Ovary (tissue), 9 donors: Measurements from ENCODE around the gene LAMA2. TPM values are rescaled to one million over a fixed set of nuclear protein-coding genes. Genes with fewer than 3 reads are reported as not detected.

Experiments
- DNase-seq, 5 donors: peaks; one replicate each; pipeline ENCODE4 v3.0.0-alpha.2; 2019 to 2020
- H3K27ac ChIP-seq, 2 donors: fragments of 200-600 bp; one replicate each; pipeline versions ENCODE4 v1.5.1 to v1.8.0; 2019 to 2022
- H3K27me3 ChIP-seq: fragments of 200-600 bp; one replicate; pipeline ENCODE4 v1.8.0; 2022
- H3K36me3 ChIP-seq: fragments of 200-600 bp; sonication (generic); one replicate; pipeline ENCODE4 v1.5.1; 2019
- H3K4me1 ChIP-seq: one replicate; pipeline ENCODE4 v1.8.1; 2013; ENCODE audit warnings: mild to moderate bottlenecking, moderate library complexity; ENCODE audit not compliant: insufficient read depth
- H3K4me3 ChIP-seq: fragments of 200-600 bp; sonication (generic); one replicate; pipeline ENCODE4 v1.5.1; 2017
- H3K9me3 ChIP-seq, 2 donors: fragments of 200-600 bp in 1 of 2; sonication (generic) in 1 of 2; one replicate each; pipeline versions ENCODE4 v1.5.1 to v1.8.1; 2013 to 2019; ENCODE audit warnings: mild to moderate bottlenecking in 1 of 2, moderate library complexity in 1 of 2
- CTCF ChIP-seq, 3 donors: fragments of 450-650 bp in 2 of 3; fragments of 200-600 bp in 1 of 3; IDR thresholded peaks; one replicate each; pipeline versions ENCODE4 v1.5.1 to v1.8.0; 2016 to 2022; ENCODE audit warnings: antibody characterized with exemption in 3 of 3, mild to moderate bottlenecking in 1 of 3
- EP300 ChIP-seq: sonication (generic); formaldehyde crosslinking; IDR thresholded peaks from one replicate; pipeline ENCODE4 v1.6.1; 2017; ENCODE audit warnings: antibody characterized with exemption
- POLR2A ChIP-seq: fragments of 450-650 bp; IDR thresholded peaks from one replicate; pipeline ENCODE4 v1.6.1; 2017; ENCODE audit warnings: antibody characterized with exemption, mild to moderate bottlenecking, moderate library complexity
- WGBS, 3 donors: extraction: QIAGEN DNeasy Blood & Tissue Kit in 1 of 3; methylation state at CpG; one replicate each; pipeline versions ENCODE4 v1.1.5 to v1.1.7; 2013 to 2017; 5-methylcytosine and 5-hydroxymethylcytosine counted together
- intact Hi-C, 4 donors: fragments of 100-400 bp; cut with DNase I; formaldehyde crosslinking; loops; one replicate each; pipeline versions ENCODE4 v1.11.0 to v1.15.1; 2022 to 2023
- polyA plus RNA-seq, 2 donors: library from polyadenylated mRNA; stranded (reverse); fragments of 200-250 nt in 1 of 2; fragments of 350-450 nt in 1 of 2; fragmentation: Illumina TruSeq in 1 of 2; extraction: RNeasy Lipid Tissue Mini Kit (QIAGEN cat#74804) in 1 of 2; gene quantifications; one replicate each; pipeline ENCODE4 v1.2.3, GENCODE V29; 2013 to 2014
- total RNA-seq, 7 donors: library from RNA; depleted of rRNA in 2 of 7; stranded (reverse); fragments of >200 nt in 2 of 7; fragmentation: NEBNext Ultra II Directional in 3 of 7; extraction: Animal tissue kit (Norgen Biotek cat#: 25700) in 3 of 7; gene quantifications; one replicate each; pipeline versions ENCODE4 v1.1.0 to v1.2.4, GENCODE V29; 2016 to 2023
- donor health status: DM: no; HTN: no; CAD: no; lungs with moderate emphysema.
- donor health status: DM: no; HTN: no; CAD: no.
- donor health status: Bipolar disorder and iron deficiency.
- donor health status: DM: yes; HTN: yes; CAD: no.
- donor health status: DM: no; HTN: no; CAD: no.
- donor health status: DM: yes; HTN: yes; CAD: no.

LAMA2 gene
- total and polyA plus RNA-seq, 9 donors, result 42.5 to 226 (median 121) TPM

DNA sequence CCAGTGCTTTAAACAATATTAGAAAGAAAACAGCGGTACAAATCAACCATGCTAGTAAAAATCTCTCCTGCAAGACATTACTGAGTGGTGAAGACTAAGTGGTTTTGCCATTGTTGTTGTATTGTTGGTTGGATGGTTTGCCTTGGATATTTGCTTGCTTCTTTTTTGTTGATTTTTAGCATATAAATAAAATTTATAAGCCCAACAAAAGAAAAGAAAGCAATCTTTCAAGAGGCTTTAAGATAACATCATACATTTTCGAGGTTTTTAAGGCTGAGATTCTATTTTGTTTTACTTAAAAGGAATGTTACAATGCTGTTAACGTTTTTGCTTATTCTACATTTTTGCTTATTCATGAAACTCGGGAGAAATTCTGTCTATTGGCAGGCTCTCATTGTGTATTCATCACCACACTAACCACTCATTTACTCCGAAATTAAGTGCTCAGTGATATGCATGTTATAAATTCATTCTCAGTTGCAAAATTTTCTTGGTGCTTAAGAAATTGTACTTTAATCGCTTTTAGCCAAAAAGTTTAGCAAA lies 139.1 kb downstream of the LAMA2 start:
- Histone ChIP-seq H3K4me3 (no peak overlapping the region), H3K36me3 (no peaks in the 10 kb centered on the region), H3K4me1 (no peaks in the 10 kb centered on the region), H3K27me3 (no peaks in the 10 kb centered on the region), H3K27ac (no peak overlapping the region), H3K9me3 (no peaks in the 10 kb centered on the region)
- 64 to 79% (median 71%) methylated on average over 6 of the region's 6 CpGs for WGBS, 3 donors
- intact Hi-C loops, result no loop called here
- TF ChIP-seq POLR2A, result no peak
- TF ChIP-seq CTCF (IDR thresholded peaks at IDR 0.05), result no peak
- no peak for TF ChIP-seq EP300
- DNase-seq, result no peak

- intact Hi-C loops, result no loop called here
- 80 to 84% (median 82%) methylated on average over 1 of the region's 1 CpG for WGBS, 3 donors
These were observed 143.7 kb downstream of the LAMA2 start for GRCh38 chr6:129026601-129027000.

GRCh38 chr6:129029778-129030177 lies 146.8 kb downstream of the LAMA2 start:
- Histone ChIP-seq H3K36me3 (no peaks in the 10 kb centered on the region), H3K4me3 (no peak overlapping the region), H3K27me3 (no peaks in the 10 kb centered on the region), H3K9me3 (no peaks in the 10 kb centered on the region), H3K27ac (no peak overlapping the region), H3K4me1 (no peaks in the 10 kb centered on the region)
- 93 to 98% (median 97%) methylated on average over 2 of the region's 2 CpGs for WGBS, 3 donors
- no peak for DNase-seq
- intact Hi-C loops, result no loop called here
- no peak for TF ChIP-seq CTCF (IDR thresholded peaks at IDR 0.05)
- no peak for TF ChIP-seq POLR2A
- TF ChIP-seq EP300, result no peak

More at GRCh38 chr6:129026601-129027000, 143.7 kb downstream of the LAMA2 start:
- Histone ChIP-seq H3K27me3 (no peaks in the 10 kb centered on the region), H3K36me3 (no peaks in the 10 kb centered on the region), H3K4me3 (no peak overlapping the region), H3K9me3 (no peaks in the 10 kb centered on the region), H3K4me1 (no peaks in the 10 kb centered on the region), H3K27ac (no peak overlapping the region)
- DNase-seq, result no peak
- no peak for TF ChIP-seq EP300
- TF ChIP-seq POLR2A, result no peak
- TF ChIP-seq CTCF (IDR thresholded peaks at IDR 0.05), result no peak

DNA sequence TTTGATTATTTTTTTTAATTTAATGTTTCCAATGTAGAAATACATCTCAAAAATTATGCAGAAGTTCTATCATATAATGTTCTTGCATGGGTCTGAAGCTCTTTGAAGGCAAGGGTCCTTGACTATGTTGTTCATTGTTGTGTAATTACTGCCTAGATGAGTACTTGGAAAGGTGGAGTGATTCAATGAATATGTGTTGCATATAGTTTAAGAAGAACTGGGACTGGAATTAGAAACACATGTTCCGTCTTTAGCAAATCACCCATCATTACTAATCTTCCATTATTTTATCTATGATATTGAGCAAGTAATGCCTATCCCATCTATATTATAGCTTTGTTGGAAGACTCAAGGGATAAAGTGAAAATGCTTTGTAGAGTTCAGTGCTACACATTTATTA lies 147.3 kb downstream of the LAMA2 start:
- no peak overlapping the region for H3K27ac ChIP-seq
- WGBS, 3 donors, result 94 to 99% (median 98%) methylated on average over 1 of the region's 1 CpG
- H3K36me3 ChIP-seq, result no peaks in the 10 kb centered on the region
- TF ChIP-seq POLR2A (no peak), CTCF (IDR thresholded peaks at IDR 0.05) (no peak), EP300 (no peak)
- DNase-seq, result no peak
- no peaks in the 10 kb centered on the region for H3K4me1 ChIP-seq
- no peaks in the 10 kb centered on the region for H3K27me3 ChIP-seq
- intact Hi-C loops, result no loop called here
- no peak overlapping the region for H3K4me3 ChIP-seq
- no peaks in the 10 kb centered on the region for H3K9me3 ChIP-seq
